MCF 10A (cell line): ENCODE results near the gene LARGE2. TPM values are rescaled to one million over a fixed set of nuclear protein-coding genes. Genes with fewer than 3 reads are reported as not detected.

ENCODE experiments used
- BruUV-seq: library from RNA; stranded (reverse); fragments of 400-500 nt; replicated peaks from 2 replicates; lab custom pipeline; 2021; lab: Mats Ljungman, UMichigan
- CTCF ChIA-PET: fragments of 300-600 bp; sonication (Branson Sonifier 250); formaldehyde crosslinking; extraction: SDS; loops from one replicate; lab custom pipeline; 2021; ENCODE audit warnings: antibody characterized with exemption, inconsistent platforms; lab: Yijun Ruan, JAX
- POLR2A ChIA-PET: fragments of 300-600, 350-650 bp; sonication (Branson Sonifier 250); formaldehyde crosslinking; extraction: SDS; loops from one replicate; lab custom pipeline; 2020; ENCODE audit warnings: antibody characterized with exemption, inconsistent platforms; lab: Yijun Ruan, JAX
- DNase-seq: peaks from one replicate; pipeline ENCODE4 v3.0.0-alpha.2; 2018; ENCODE audit not compliant: unreplicated experiment
- H3K27ac Mint-ChIP-seq: one replicate; pipeline ENCODE4 v1.8.0; 2022; ENCODE audit warnings: mild to moderate bottlenecking, low read depth, mixed read lengths; ENCODE audit not compliant: unreplicated experiment
- H3K27me3 Mint-ChIP-seq: one replicate; pipeline ENCODE4 v1.8.0; 2022; ENCODE audit warnings: mixed read lengths; ENCODE audit not compliant: insufficient read depth, unreplicated experiment
- H3K36me3 Mint-ChIP-seq: one replicate; pipeline ENCODE4 v1.8.0; 2022; ENCODE audit warnings: mild to moderate bottlenecking, moderate library complexity, mixed read lengths; ENCODE audit not compliant: insufficient read depth, unreplicated experiment
- H3K4me1 Mint-ChIP-seq: one replicate; pipeline ENCODE4 v1.8.0; 2022; ENCODE audit warnings: mixed read lengths; ENCODE audit not compliant: insufficient read depth, unreplicated experiment
- H3K4me3 Mint-ChIP-seq: one replicate; pipeline ENCODE4 v1.8.0; 2022; ENCODE audit warnings: mild to moderate bottlenecking, moderate library complexity, mixed read lengths; ENCODE audit not compliant: unreplicated experiment
- H3K9me3 Mint-ChIP-seq: one replicate; pipeline ENCODE4 v1.8.0; 2022; ENCODE audit warnings: mixed read lengths; ENCODE audit not compliant: unreplicated experiment
- intact Hi-C: fragments of 100-400 bp; cut with micrococcal nuclease; formaldehyde crosslinking; loops from 2 replicates; pipeline ENCODE4 v1.14.1; 2022
- total RNA-seq: library from RNA; stranded (reverse); gene quantifications from 2 replicates; pipeline ENCODE4 v1.2.3, GENCODE V29; 2022
- TF ChIP-seq, protein P1 (sequence below): fragments of 200-600 bp; IDR thresholded peaks from one replicate; pipeline ENCODE4 v1.8.0; 2022; ENCODE audit warnings: antibody characterized with exemption, mild to moderate bottlenecking; ENCODE audit not compliant: unreplicated experiment

The LARGE2 gene
- total RNA-seq, 1 experiment from 2014 or later: 0.91 TPM

DNA sequence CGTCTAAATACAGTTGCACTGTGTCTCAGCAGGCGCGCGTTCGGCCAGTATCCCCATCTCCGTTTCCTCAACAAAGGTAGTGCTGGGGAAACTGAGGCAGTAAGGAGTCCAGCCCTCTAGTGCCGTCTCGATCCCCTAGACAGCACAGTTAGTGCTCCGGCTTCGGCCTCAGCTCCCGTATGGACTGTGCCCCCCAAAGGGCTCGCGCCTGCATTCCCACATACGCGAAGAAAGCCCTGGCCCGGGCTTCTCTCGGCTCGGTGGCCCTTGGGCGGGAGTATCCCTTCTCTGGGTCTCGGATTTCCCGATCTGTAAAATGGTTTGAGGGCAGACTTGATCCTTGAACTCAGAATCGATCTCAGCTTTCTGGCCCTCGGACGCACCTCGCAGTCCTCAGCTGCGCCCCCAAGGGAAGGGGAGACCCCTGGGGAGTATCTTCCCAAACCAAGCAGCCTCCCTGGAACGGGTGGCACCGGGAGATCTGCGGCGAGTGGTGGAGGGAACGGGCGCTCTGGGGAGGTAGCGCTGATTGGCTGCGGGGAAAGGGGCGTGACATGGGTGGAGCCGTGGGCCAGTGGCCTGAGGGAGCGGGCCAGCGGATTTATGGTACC, 4.0 kb upstream of the LARGE2 start:
- BruUV-seq: no TSS peak
- TF ChIP-seq, protein P1, sequence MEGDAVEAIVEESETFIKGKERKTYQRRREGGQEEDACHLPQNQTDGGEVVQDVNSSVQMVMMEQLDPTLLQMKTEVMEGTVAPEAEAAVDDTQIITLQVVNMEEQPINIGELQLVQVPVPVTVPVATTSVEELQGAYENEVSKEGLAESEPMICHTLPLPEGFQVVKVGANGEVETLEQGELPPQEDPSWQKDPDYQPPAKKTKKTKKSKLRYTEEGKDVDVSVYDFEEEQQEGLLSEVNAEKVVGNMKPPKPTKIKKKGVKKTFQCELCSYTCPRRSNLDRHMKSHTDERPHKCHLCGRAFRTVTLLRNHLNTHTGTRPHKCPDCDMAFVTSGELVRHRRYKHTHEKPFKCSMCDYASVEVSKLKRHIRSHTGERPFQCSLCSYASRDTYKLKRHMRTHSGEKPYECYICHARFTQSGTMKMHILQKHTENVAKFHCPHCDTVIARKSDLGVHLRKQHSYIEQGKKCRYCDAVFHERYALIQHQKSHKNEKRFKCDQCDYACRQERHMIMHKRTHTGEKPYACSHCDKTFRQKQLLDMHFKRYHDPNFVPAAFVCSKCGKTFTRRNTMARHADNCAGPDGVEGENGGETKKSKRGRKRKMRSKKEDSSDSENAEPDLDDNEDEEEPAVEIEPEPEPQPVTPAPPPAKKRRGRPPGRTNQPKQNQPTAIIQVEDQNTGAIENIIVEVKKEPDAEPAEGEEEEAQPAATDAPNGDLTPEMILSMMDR: no peak
- Mint-ChIP-seq H3K4me3 (peak overlapping the region; percentile 92), H3K27me3 (no peaks in the 10 kb centered on the region), H3K36me3 (peaks cover 11% of the 10 kb centered on the region), H3K27ac (peak overlapping the region; percentile 95), H3K4me1 (peaks cover 3% of the 10 kb centered on the region), H3K9me3 (no peaks in the 10 kb centered on the region)
- CTCF ChIA-PET: interaction anchor here (0.6 to 0.9 kb wide), 4 partner anchors 12 to 216 kb away, joined by 3 to 4 read pairs (median 3); no protein-coding TSS in a partner anchor
- intact Hi-C loops: loop anchor here (1.0 kb wide), 1 partner anchor 71 kb away; the partner anchor contains the start of gene CRY2
- peak; percentile 77 for DNase-seq
- POLR2A ChIA-PET: interaction anchor here (0.7 to 2.6 kb wide), 24 partner anchors 9 to 1355 kb away, joined by 3 to 23 read pairs (median 5); partner anchors contain the start of genes CRY2 and SLC35C1

DNA sequence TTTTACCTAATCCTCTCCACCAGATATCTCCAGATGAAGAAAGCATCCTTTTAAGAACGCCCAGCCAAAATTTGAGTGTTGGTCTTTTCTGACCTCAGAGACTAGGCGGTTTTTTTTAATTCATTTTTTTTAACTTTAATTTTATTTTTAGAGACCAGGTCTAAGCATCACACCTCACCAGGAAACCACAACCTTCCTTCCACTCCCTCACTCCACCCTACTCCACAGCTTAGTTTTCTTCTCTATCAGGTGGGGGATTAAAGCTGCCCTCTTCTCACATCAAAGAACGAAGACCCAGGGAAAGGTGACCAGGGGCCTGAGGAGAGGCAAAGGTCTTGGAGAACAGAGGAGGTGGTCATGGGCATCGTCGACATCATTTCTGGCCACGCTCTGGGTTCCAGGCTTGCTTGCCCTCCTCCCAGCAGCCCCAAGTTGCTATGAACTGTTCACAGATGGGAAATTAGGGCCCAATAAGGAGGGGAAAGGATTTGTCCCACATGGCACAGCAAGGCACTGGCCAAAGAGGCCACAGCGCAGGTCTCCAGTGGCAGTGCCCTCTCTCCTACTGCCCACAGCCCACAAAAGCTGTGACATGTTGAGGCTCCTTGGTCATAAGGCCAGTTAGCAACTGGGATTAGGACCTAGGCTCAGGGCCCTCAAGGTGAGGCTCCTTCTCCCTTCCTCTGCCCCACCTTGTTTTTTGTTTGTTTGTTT, 3.3 kb upstream of the LARGE2 start:
- POLR2A ChIA-PET: interaction anchor here (1.5 to 2.6 kb wide), 8 partner anchors 8 to 88 kb away, joined by 5 to 23 read pairs (median 6); no protein-coding TSS in a partner anchor
- peaks cover 11% of the 10 kb centered on the region for H3K36me3 Mint-ChIP-seq
- BruUV-seq: no TSS peak
- peak overlapping the region; percentile 92 for H3K4me3 Mint-ChIP-seq
- peaks cover 5% of the 10 kb centered on the region for H3K4me1 Mint-ChIP-seq
- TF ChIP-seq, protein P1: no peak
- H3K9me3 Mint-ChIP-seq: no peaks in the 10 kb centered on the region
- H3K27ac Mint-ChIP-seq: peak overlapping the region; percentile 95
- intact Hi-C loops: loop anchor here (1.0 kb wide), 1 partner anchor 72 kb away; the partner anchor contains the start of gene CRY2
- CTCF ChIA-PET: interaction anchor here (0.6 to 0.9 kb wide), 2 partner anchors 12 to 46 kb away, joined by 3 read pairs; no protein-coding TSS in a partner anchor
- no peaks in the 10 kb centered on the region for H3K27me3 Mint-ChIP-seq
- DNase-seq: no peak

DNA sequence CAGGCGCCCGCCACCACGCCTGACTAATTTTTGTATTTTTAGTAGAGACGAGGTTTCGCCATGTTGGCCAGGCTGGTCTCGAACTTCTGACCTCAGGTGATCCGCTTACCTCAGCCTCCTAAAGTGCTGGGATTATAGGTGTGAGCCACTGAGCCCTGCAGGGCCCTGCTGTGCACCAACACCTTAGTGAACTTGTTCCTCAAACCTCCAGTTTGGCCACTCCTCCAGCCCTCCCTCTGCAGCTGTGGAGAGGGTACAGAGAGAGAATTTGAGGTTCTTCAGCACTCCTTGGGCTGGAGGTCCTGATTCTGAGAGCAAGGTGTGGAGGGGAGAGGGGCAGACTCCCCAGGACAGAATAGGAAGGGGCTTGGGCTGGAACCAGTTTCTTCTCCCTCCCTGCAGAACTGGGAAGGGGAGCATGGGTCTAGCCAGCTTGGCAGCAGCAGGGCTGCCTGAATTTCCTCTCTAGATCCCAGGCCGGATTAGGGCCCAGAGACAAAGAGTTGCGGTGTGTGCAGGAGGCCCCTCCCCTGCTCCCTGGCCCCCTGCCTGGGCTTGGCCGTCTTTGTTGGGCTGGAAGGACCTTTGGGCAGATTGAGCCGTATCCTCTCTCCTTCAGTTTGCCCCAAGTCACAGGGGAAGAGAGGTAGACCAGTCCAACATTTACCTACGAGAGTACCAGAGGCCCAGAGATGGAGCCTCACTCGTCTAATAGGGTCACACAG, 2.5 kb upstream of the LARGE2 start:
- no peak for DNase-seq
- Mint-ChIP-seq H3K4me3 (no peak overlapping the region), H3K4me1 (peaks cover 9% of the 10 kb centered on the region), H3K27me3 (no peaks in the 10 kb centered on the region), H3K27ac (no peak overlapping the region), H3K9me3 (no peaks in the 10 kb centered on the region), H3K36me3 (peaks cover 11% of the 10 kb centered on the region)
- BruUV-seq: no TSS peak
- CTCF ChIA-PET: no interaction called here
- POLR2A ChIA-PET: no interaction called here
- TF ChIP-seq, protein P1: no peak
- intact Hi-C loops: no loop called here
